Measurements from ENCODE around the gene PTPRC.

GRCh38 chr1:198611219-198611618, 27.6 kb upstream of the PTPRC start:
- TF ChIP-seq CTCF (conservative IDR thresholded peaks at IDR 0.05 in 1 of 2, IDR thresholded peaks at IDR 0.05 in 1 of 2; ENCODE audit: low read depth in 1 of 2, low read length in 2 of 2) (no peak), EZH2 (IDR thresholded peaks at IDR 0.05; ENCODE audit: low read length, missing control alignments) (no peak)
